WERI-Rb-1 (cell line): ENCODE data around the gene RALGAPB.

Source experiments
- DNase-seq: peaks from one replicate; pipeline ENCODE4 v3.0.0-alpha.2; 2020
- H3K27ac ChIP-seq: fragments of 250-450 bp; sonication (Bioruptor Pico); 2 replicates; pipeline ENCODE4 v1.5.1; 2020; ENCODE audit warnings: mild to moderate bottlenecking, moderate library complexity
- H3K27me3 ChIP-seq: fragments of 250-450 bp; sonication (Bioruptor Pico); 2 replicates; pipeline ENCODE4 v1.5.1; 2021; ENCODE audit warnings: mild to moderate bottlenecking, low read depth, moderate library complexity; ENCODE audit not compliant: insufficient read depth, severe bottlenecking
- H3K36me3 ChIP-seq: fragments of 250-450 bp; sonication (Bioruptor Pico); 2 replicates; pipeline ENCODE4 v1.5.1; 2020; ENCODE audit warnings: mild to moderate bottlenecking, moderate library complexity
- H3K4me3 ChIP-seq: 2 replicates; pipeline ENCODE4 v1.5.1; 2011; ENCODE audit warnings: low read depth, mild to moderate bottlenecking, control low read depth, low read length
- H3K9me3 ChIP-seq: fragments of 250-450 bp; sonication (Bioruptor Pico); 2 replicates; pipeline ENCODE4 v1.5.1; 2021; ENCODE audit warnings: mild to moderate bottlenecking, moderate library complexity; ENCODE audit not compliant: severe bottlenecking
- TF ChIP-seq, protein P1 (sequence below): IDR thresholded peaks from 2 replicates; pipeline ENCODE4 v1.5.1; 2011; ENCODE audit warnings: low read depth, mild to moderate bottlenecking, control low read depth, inconsistent platforms, low read length

RALGAPB gene

DNA sequence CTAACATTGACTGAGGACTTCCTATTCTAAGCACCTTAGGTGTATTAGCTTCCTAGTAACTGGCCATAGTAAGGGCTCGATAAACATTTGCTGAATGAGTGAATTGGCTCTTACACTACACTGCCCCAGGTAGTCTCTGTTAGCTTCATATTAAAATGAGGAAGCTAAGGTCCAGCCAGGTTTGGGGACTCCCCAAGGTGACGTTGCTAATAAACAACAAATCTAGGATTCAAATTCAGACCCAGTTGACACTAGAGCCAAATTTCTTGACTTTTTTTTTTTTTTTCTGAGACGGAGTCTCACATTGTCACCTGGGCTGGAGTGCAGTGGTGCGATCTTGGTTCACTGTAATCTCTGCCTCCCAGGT, 145.2 kb downstream of the RALGAPB start:
- H3K4me3 ChIP-seq = no peak overlapping the region
- no peaks in the 10 kb centered on the region for H3K36me3 ChIP-seq
- no peaks in the 10 kb centered on the region for H3K9me3 ChIP-seq
- H3K27ac ChIP-seq = no peak overlapping the region
- DNase-seq = no peak
- H3K27me3 ChIP-seq = no peaks in the 10 kb centered on the region
- TF ChIP-seq, protein P1, sequence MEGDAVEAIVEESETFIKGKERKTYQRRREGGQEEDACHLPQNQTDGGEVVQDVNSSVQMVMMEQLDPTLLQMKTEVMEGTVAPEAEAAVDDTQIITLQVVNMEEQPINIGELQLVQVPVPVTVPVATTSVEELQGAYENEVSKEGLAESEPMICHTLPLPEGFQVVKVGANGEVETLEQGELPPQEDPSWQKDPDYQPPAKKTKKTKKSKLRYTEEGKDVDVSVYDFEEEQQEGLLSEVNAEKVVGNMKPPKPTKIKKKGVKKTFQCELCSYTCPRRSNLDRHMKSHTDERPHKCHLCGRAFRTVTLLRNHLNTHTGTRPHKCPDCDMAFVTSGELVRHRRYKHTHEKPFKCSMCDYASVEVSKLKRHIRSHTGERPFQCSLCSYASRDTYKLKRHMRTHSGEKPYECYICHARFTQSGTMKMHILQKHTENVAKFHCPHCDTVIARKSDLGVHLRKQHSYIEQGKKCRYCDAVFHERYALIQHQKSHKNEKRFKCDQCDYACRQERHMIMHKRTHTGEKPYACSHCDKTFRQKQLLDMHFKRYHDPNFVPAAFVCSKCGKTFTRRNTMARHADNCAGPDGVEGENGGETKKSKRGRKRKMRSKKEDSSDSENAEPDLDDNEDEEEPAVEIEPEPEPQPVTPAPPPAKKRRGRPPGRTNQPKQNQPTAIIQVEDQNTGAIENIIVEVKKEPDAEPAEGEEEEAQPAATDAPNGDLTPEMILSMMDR = no peak

DNA sequence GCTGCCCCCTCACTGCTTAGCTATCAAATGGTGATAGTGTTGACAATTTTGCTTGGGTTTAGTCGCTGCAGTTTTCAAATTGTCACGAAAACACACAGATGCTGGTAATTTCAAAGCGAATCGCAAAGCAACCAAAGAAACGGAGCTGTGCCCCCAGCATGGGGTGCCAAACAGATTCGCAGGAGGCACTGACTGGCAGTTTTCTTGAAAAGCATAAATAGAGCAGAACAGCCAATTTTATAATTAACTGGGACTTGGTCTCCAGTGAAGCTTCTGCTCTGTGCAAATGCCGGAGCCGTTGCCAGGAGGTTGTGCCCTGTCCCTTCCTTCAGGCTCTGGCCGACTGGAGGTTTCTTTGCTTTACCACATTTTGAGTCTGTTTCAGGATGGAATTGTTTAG, 147.8 kb downstream of the RALGAPB start:
- TF ChIP-seq, protein P1 = no peak
- no peak overlapping the region for H3K27ac ChIP-seq
- H3K4me3 ChIP-seq = no peak overlapping the region
- no peak for DNase-seq
- H3K9me3 ChIP-seq = no peaks in the 10 kb centered on the region
- no peaks in the 10 kb centered on the region for H3K27me3 ChIP-seq
- H3K36me3 ChIP-seq = no peaks in the 10 kb centered on the region

DNA sequence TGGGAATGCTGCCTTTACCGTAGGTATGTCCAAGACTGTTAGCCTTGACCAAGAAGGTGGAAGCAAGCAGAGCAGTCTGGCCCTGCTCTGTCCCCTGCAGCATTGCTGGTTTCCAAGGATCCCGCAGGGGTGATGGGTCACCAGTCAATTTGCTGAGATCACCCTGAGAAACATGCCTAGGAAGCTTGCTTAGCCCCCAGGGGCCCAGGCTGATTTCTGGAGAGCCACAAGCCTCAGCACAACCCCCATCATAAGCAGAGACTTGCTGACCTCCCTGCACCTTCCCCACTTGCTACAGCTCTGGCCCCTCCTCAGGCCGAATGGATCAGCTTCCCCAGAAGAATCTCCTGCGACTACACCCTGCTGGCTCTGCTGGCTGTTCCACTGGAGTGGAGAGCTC, 150.4 kb downstream of the RALGAPB start:
- no peaks in the 10 kb centered on the region for H3K9me3 ChIP-seq
- no peaks in the 10 kb centered on the region for H3K27me3 ChIP-seq
- H3K27ac ChIP-seq = no peak overlapping the region
- no peaks in the 10 kb centered on the region for H3K36me3 ChIP-seq
- no peak for DNase-seq
- TF ChIP-seq, protein P1 = no peak
- no peak overlapping the region for H3K4me3 ChIP-seq

DNA sequence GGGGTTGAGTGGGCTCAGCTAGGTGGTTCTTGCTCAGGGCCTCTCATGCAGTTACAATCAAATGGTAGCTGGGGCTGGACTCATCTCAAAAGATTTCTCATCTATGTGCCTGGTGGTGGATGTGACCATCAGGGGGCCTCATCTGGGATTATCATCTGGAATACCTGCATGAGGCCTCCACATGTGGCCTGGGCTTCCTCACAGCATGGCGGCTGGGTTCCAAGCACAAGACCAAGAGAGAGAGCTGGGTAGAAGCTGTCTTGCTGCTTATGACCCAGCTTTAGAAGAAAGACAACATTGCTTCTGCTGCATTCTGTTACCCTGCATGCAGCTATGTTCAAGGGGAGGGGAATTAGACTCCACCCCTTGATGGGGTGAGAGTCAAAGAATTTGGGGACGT, 151.4 kb downstream of the RALGAPB start:
- TF ChIP-seq, protein P1 = no peak
- Histone ChIP-seq H3K4me3 (no peak overlapping the region), H3K36me3 (no peaks in the 10 kb centered on the region), H3K27me3 (no peaks in the 10 kb centered on the region), H3K9me3 (no peaks in the 10 kb centered on the region), H3K27ac (no peak overlapping the region)
- DNase-seq = no peak

DNA sequence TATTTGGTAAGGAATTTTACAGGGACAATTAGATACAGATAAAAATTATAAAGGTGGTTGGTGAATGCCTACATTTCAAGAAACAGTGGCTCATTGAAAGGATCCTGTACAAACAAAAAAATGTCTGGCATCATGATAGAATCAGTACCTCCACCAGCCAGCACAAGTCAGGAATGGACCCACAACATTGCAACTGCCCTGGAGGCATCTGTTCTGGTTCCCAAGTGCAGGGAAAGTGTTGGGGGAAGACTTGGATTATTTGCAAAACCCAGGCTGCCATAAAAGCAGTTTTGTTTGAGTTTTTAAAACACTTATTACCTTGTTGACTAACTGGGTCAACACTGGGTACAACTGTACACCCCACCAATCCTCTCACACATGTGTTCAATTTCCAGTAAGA, 153.3 kb downstream of the RALGAPB start:
- Histone ChIP-seq H3K36me3 (no peaks in the 10 kb centered on the region), H3K4me3 (no peak overlapping the region), H3K27me3 (no peaks in the 10 kb centered on the region), H3K9me3 (no peaks in the 10 kb centered on the region), H3K27ac (no peak overlapping the region)
- TF ChIP-seq, protein P1 = no peak
- no peak for DNase-seq

DNA sequence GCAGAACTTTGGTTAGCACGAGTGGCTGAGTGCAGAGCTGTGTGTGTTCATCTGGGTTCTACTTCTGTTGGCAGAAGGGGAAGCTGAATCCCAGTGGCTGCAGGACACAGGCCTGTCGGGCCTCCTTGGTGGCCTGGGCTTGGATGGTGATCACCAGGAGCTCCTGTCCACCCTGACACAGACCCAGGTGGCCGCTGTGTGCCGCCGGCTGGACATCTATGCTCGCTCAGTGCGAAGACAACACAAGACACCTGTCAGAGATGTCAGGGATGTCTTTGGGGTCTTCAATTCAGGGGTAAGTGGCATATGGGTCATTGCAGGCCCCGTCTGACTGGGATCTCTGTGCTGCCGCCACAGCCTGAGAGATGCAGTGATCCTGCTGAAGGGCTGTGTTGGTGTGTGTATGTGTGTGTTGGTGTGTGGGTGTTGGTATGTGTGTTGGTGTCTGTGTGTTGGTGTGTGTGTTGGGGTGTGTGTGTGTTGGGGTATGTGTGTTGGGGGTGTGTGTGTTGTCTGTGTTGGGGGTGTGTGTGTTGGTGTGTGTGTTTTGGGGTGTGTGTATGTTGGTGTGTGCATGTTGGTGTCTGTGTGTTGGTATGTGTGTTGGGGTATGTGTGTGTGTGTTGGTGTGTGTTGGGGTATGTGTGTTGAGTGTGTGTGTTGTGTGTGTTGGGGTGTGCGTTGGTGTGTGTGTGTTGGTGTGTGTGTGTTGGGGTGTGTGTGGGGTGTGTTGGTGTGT, 154.4 kb downstream of the RALGAPB start:
- H3K27me3 ChIP-seq = no peaks in the 10 kb centered on the region
- no peak overlapping the region for H3K4me3 ChIP-seq
- H3K9me3 ChIP-seq = no peaks in the 10 kb centered on the region
- no peak for DNase-seq
- no peak overlapping the region for H3K27ac ChIP-seq
- TF ChIP-seq, protein P1 = no peak
- H3K36me3 ChIP-seq = no peaks in the 10 kb centered on the region
